ENCODE data around the gene ATP6V0E2.

The ATP6V0E2 gene

DNA sequence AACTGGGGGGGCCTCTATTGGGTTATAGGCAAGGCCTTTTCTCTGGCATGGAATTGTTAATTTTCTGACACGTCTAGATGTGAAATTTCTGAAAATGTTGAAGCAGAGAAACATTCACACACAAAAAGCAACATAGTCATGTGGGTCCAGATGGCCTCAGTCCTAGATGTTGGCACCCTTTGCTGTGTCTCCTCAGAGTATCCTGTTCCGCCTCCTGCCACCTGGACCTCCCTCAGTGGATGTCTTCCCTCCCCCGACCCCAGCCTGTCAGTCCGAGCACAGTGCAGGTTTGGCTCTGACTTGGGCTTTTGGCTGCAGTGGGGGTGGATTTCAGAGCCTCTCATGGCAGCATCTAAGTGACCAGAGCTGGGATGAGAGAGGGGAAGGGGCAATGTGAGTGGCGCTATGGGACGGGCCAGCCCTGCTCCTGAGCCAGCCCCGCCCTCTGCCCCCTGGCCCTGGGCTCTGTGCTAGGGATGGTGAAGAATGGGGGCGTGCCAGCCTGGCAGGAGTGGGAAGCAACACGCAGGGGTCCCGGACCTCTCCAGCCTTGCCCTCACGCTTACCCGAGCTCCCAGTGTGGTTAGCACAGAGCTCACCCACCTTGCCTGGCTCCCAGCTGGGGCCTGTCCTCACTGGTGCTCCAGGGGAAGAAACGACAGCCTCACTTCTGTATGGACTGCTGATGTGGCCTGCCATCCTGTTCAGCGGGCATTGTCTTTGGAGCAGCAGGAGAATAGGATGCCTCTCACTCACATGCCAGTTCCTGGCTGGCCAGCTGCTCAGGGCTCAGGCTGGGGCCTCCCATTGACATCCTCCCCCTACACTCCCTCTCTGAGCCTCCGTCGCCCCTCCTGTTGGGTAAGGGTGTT lies 6.2 kb downstream of the ATP6V0E2 start:
- no peak overlapping the region for H3K4me3 ChIP-seq (replicated peaks; ENCODE audit: insufficient read depth, low read length)
- no peaks in the 10 kb centered on the region for H3K27me3 ChIP-seq (ENCODE audit: insufficient read depth, poor library complexity, severe bottlenecking)
- TF ChIP-seq, protein P1, sequence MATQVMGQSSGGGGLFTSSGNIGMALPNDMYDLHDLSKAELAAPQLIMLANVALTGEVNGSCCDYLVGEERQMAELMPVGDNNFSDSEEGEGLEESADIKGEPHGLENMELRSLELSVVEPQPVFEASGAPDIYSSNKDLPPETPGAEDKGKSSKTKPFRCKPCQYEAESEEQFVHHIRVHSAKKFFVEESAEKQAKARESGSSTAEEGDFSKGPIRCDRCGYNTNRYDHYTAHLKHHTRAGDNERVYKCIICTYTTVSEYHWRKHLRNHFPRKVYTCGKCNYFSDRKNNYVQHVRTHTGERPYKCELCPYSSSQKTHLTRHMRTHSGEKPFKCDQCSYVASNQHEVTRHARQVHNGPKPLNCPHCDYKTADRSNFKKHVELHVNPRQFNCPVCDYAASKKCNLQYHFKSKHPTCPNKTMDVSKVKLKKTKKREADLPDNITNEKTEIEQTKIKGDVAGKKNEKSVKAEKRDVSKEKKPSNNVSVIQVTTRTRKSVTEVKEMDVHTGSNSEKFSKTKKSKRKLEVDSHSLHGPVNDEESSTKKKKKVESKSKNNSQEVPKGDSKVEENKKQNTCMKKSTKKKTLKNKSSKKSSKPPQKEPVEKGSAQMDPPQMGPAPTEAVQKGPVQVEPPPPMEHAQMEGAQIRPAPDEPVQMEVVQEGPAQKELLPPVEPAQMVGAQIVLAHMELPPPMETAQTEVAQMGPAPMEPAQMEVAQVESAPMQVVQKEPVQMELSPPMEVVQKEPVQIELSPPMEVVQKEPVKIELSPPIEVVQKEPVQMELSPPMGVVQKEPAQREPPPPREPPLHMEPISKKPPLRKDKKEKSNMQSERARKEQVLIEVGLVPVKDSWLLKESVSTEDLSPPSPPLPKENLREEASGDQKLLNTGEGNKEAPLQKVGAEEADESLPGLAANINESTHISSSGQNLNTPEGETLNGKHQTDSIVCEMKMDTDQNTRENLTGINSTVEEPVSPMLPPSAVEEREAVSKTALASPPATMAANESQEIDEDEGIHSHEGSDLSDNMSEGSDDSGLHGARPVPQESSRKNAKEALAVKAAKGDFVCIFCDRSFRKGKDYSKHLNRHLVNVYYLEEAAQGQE (IDR thresholded peaks at IDR 0.05; ENCODE audit: insufficient replicate concordance, low read depth), result no peak
- no peak for TF ChIP-seq POLR2AphosphoS5 (IDR thresholded peaks at IDR 0.05; ENCODE audit: low read depth)
- TF ChIP-seq SPI1 (IDR thresholded peaks at IDR 0.05; ENCODE audit: borderline replicate concordance, low read depth), result no peak
- TF ChIP-seq, protein P2, sequence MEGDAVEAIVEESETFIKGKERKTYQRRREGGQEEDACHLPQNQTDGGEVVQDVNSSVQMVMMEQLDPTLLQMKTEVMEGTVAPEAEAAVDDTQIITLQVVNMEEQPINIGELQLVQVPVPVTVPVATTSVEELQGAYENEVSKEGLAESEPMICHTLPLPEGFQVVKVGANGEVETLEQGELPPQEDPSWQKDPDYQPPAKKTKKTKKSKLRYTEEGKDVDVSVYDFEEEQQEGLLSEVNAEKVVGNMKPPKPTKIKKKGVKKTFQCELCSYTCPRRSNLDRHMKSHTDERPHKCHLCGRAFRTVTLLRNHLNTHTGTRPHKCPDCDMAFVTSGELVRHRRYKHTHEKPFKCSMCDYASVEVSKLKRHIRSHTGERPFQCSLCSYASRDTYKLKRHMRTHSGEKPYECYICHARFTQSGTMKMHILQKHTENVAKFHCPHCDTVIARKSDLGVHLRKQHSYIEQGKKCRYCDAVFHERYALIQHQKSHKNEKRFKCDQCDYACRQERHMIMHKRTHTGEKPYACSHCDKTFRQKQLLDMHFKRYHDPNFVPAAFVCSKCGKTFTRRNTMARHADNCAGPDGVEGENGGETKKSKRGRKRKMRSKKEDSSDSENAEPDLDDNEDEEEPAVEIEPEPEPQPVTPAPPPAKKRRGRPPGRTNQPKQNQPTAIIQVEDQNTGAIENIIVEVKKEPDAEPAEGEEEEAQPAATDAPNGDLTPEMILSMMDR (IDR thresholded peaks at IDR 0.05; ENCODE audit: insufficient read depth, low read length), result no peak
- TF ChIP-seq GABPA (IDR thresholded peaks at IDR 0.05; ENCODE audit: low read depth), result no peak
- no peak overlapping the region for H3K27ac ChIP-seq (replicated peaks)
- no peak for DNase-seq (ENCODE audit: low read depth in 1 of 2, low spot score in 1 of 2)

DNA sequence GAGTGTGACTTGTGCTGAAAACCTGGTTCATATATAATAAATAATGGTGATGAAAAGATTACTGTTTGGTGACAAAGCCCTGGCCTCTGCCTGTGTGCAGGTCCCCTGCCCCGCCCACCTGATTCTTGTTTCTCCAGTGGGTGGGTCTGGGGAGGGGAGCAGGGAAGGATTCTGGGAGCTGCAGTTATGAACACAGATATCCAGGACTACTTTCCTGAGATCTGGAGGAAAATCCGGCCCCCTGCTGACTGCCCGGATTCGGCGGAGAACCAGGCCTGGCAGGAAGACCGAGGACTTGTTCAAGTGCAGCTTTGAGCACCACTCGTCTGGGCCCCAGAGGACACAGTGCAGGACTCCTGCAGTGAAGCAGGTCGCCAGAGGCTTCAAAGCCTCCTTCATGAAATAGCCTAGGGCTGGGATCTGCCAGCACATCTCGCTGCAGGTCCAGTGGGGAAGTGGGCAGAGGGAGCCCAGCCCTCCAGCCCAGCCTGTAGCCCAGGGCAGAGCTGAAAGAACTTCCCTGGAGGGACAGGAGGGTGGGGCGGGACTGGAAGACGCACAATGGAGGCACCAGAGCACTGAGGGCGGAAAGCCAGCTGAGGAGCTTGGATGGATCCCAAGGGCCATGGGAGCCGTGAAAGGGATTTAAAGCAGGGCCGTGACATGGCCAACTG lies 7.0 kb downstream of the ATP6V0E2 start:
- Histone ChIP-seq H3K27me3 (ENCODE audit: insufficient read depth, poor library complexity, severe bottlenecking) (no peaks in the 10 kb centered on the region), H3K4me3 (replicated peaks; ENCODE audit: insufficient read depth, low read length) (no peak overlapping the region), H3K27ac (replicated peaks) (no peak overlapping the region)
- TF ChIP-seq, protein P2 (IDR thresholded peaks at IDR 0.05; ENCODE audit: insufficient read depth, low read length), result no peak
- no peak for TF ChIP-seq SPI1 (IDR thresholded peaks at IDR 0.05; ENCODE audit: borderline replicate concordance, low read depth)
- no peak for TF ChIP-seq POLR2AphosphoS5 (IDR thresholded peaks at IDR 0.05; ENCODE audit: low read depth)
- TF ChIP-seq, protein P1 (IDR thresholded peaks at IDR 0.05; ENCODE audit: insufficient replicate concordance, low read depth), result no peak
- TF ChIP-seq GABPA (IDR thresholded peaks at IDR 0.05; ENCODE audit: low read depth), result no peak
- no peak for DNase-seq (ENCODE audit: low read depth in 1 of 2, low spot score in 1 of 2)

DNA sequence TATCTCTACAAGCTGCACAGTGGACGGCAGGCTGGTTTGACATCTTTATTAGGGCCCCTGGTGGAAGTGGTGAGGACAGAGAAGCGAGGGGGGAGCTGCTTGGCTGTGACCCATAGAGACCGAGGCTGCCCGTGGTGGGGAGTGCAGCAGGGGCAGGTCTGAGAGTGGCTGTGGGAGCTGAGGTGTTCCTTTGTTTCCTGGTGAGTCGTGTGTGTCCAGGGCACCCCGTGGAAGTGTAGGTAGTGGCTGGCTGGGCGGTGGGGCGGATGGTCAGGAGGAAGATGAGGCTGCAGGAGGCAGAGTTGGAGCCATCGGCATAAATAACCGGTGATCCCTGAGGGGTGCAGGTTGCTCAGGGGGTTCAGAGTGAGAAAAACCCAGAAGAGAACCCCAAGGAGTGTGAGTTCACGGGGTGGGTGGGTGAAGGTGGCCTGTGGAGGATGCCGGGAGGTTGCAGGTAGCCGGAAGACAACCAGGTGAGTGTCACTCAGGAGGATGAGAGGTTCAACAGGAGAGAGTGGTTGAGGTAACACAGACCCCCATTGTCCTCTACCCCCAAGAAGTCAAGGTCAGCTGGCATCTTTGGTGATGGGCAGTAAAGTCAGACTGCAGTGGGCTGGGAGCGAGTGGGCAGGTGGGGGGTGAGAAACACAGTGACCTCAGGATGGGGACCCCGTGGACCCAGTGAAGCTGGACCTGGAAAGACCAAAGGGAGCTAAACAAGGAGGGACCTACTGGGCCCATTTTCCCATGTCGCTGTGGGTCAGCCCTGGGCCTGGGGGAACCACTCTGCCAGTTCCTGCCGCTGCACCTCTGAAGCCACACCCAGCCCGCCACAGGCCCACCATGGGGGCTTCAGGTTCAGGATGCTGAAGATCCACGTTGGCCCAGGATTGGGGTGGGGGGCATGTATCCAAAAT lies 7.8 kb downstream of the ATP6V0E2 start:
- no peak for DNase-seq (ENCODE audit: low read depth in 1 of 2, low spot score in 1 of 2)
- H3K27ac ChIP-seq (replicated peaks), result no peak overlapping the region
- no peaks in the 10 kb centered on the region for H3K27me3 ChIP-seq (ENCODE audit: insufficient read depth, poor library complexity, severe bottlenecking)

More for the DNA sequence above, 7.8 kb downstream of the ATP6V0E2 start:
- no peak overlapping the region for H3K4me3 ChIP-seq (replicated peaks; ENCODE audit: insufficient read depth, low read length)
- TF ChIP-seq, protein P1 (IDR thresholded peaks at IDR 0.05; ENCODE audit: insufficient replicate concordance, low read depth), result no peak
- TF ChIP-seq SPI1 (IDR thresholded peaks at IDR 0.05; ENCODE audit: borderline replicate concordance, low read depth) (no peak), GABPA (IDR thresholded peaks at IDR 0.05; ENCODE audit: low read depth) (no peak), POLR2AphosphoS5 (IDR thresholded peaks at IDR 0.05; ENCODE audit: low read depth) (no peak)
- TF ChIP-seq, protein P2 (IDR thresholded peaks at IDR 0.05; ENCODE audit: insufficient read depth, low read length), result no peak

Measured in HL-60 (cell line).